HG02623 (cell line): ENCODE measurements around the gene COA7.
"Not testable (repeated sequence)": the region's sequence is repeated elsewhere in the genome, so short reads cannot be mapped to it uniquely, and the experiment has no call there.

Experiments used
- ATAC-seq: cut with Tn5 transposase; IDR thresholded peaks from one replicate; pipeline ENCODE4 v1.9.1; 2021; ENCODE audit warnings: moderate library complexity; ENCODE audit not compliant: unreplicated experiment

Gene COA7

DNA sequence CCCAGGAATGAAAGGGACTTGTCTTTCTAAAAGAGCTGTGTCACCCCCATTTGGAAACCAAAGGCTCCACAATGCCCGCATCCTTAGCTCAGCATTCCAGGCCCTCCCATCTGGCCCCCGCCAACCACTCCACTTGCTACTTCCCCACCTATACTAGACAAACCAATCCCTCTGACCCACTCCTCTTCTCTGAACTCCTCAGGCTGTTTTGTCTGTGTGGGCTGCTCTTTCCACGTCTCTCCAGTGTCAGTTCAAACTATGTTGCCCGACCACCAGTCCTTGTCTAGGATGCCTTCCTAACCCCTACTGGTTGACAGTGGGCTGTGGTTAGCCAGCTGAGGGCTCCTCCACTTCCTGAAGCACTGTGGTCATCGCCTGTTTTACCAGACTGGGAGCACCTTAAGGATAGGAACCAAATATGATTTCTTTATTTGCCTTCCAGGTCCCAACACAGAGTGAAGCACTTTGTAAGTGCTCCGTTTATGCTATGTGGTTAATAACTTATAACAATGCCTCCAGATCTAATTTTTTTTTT is 8.1 kb upstream of the COA7 start:
- ATAC-seq: no peak

DNA sequence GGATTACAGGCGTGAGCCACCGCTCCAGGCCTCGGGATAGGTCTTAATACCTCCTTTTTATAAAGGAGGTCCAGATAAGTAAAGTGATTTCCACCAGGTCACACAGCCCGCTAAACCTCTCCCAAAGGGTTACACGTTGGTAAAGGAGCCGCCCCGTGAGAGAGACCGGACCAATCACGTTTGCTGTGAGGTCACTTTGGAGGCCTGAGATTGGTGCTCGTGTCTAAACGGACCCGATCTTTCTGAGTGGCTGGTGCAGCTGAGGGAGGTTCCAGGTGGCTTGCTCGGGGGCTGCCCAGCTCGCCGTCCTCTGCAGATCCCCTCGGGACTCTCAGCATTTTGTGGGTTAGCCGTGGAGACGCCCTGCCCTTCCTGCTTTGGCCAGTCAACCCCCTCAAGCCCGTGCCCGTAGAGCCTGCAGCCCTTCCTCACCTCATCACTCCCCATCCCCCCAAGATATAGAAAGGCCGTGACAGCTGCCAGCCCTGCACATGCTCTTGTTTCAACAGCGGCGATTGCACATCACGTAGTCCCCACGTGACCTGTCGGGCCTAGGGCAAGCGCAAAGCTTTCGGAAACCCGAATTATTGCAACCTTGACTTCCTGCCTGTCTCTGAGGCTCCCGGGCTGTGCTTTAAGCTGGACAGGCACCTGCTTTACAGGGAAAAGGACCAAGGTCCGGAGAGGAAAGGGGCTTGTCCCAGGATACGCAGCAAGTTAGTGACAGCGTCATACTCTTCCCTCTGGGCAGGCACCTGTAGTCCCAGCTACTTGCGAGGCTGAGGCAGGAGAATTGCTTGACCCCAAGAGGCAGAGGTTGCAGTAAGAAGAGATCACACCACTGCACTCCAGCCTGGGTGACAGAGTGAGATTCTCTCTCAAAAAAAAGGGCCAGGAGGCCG is 5.0 kb upstream of the COA7 start:
- peak; percentile 75 for ATAC-seq

DNA sequence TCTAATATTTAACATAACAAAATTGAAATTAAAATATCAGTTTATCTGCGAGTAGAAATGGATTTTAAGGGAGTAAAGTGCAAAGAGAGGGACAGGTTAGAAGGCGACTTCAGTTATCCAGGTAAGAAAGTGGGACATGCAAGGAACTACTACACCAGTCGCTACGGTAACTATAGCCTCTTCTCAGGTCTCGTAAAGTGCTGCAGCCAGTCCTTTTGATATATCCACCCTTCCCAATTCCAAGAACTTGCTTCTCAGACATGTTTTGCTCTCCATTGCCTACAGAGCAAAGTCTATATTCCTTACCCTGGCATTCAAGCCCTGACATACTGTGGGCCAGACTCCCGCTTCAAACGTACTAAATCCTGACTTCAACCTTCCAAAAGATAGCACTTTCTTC is 2.5 kb downstream of the COA7 start:
- no peak for ATAC-seq

DNA sequence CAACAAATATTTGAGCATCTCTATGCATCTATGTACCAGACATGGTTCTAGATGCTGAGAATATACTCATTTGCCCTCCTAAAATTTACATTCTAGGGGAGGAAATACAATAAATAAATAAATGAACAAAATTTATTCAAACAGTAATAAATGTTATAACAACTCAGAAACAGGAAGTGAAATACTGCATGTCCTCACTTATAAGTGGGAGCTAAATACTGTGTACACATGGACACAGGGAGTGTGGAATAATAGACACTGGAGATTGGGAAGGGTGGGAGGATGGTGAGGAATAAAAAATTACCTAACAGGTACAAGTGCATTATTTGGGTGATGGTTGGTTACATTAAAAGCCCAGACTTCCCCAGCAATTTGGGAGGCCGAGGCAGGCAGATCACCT is 4.3 kb downstream of the COA7 start:
- no peak for ATAC-seq

DNA sequence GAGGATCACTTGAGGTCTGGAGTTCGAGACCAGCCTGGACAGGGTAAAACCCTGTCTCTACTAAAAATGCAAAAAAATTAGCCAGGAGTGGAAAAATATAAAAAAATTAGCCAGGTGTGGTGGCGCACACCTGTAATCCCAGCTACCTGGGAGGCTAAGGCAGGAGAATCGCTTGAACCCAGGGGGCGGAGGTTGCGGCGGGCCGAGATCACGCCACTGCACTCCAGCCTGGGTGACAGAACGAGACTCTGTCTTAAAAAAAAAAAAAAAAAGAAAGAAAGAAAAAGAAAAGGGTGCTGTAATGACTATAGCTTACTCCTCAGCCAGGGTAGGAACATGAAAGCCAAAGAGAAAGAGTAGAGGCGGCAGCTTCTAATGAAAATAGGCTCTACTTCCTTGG is 4.8 kb downstream of the COA7 start:
- not testable (repeated sequence) for ATAC-seq

DNA sequence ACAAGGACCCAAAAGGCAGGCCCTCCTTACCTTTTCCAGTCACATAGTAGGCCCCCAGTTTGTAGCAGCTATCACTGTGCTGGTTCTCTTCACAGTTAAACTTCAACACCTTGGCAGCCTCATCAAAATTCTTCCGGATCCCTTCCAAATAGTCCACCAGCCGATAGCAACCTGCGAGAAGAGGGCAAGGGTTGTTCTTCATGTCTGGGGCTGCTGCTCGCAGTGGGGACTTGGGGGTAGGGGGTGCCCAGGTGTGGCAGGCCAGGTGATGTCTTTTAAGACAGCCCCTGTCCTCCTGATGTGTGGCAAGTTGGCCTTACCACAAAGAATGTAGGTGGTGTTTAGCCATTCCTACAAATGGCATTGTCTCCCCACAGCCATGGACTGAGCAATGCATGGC is 5.5 kb downstream of the COA7 start:
- ATAC-seq: no peak

DNA sequence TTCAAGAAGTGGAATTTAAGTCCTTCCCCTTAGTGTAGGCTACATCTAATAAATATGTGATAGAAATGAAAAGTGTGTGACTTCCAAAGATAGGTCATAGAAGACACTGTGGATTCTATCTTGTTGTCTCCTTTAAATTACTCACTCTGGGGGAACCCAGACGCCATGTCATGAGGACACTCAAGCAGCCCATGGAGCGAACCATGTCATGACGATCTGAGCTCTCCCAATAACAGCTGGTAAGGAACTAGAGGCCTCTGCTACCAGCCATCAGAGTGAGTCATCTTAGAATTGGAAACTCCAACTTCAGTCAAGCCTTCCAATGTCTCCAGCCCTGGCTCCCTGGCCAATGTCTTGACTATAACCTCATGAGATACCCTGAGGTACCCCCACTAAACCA is 6.3 kb downstream of the COA7 start:
- no peak for ATAC-seq

DNA sequence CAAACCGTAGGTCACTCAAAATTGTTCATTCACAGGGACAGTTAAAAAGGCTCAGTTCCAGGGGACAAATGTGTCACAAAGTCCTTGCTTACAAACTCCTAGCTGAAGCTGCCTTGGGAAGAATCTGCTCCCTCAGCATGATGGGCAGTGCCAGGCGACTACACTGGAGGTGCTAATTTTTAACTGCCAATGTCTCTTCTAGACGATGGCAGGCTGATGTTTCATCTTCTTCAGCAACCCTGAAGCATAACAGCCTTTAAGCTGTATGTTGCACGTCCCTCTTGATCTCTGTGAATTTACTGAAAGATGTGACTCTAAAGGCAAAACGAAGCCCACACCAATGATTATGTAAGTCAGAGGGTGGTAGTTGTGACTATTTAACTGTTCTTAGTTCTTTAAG is 11.3 kb downstream of the COA7 start:
- no peak for ATAC-seq

DNA sequence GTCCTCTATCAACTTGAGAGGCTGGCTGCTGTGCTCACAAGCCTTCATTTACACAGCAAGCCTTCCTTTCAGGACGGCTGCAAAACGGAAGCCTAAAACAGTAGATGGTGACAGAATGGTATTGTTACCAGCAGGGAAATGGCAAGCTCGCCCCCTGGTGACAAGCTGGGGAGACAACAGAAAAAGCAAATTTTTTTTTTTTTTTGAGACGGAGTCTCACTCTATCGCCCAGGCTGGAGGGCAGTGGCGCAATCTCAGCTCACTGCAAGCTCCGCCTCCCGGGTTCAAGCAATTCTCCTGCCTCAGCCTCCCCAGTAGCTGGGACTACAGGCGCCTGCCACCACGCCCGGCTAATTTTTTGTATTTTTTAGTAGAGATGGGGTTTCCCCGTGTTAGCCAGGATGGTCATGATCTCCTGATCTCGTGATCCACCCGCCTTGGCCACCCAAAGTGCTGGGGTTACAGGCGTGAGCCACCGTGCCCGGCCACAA is 11.8 kb downstream of the COA7 start:
- ATAC-seq: not testable (repeated sequence)

DNA sequence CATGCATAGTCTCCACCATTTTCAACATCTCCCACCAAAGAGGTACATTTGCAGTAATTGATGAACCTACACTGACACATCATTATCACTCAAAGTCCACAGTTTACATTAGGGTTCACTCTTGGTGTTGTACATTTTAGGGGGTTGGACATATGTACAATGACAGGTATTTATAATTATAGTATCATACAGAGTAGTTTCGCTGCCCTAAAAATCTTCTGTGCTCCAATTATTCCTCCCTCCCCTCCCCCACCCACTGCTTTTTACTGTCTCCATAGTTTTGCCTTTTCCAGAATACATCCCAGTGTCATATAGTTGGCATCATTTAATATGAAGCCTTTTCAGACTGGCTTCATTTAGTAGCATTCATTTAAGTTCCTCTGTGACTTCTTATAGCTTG is 13.6 kb downstream of the COA7 start:
- ATAC-seq: no peak

DNA sequence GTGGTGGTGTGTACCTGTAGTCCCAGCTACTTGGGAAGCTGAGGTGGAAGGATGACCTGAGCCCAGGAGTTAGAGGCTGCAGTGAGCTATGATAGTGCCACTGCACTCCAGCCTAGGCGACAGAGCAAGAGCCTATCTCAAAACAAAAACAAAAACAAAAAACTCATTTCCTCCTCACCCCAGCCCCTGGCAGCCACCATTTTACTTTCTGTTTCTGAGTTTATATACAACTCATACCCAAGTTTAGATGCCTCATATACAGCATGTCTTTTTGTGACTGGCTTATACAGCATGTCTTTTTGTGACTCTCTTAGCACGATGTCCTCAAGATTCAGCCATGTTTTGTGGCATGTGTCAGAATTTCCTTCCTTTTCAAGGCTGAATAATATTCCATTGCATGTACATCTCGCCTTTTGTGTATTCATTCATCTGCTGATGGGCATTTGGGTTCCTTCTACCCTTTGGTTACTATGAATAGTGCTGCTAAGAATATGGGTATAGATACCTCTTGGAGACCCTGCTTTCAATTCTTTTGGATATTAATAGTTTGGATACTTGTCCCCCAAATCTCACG is 14.7 kb downstream of the COA7 start:
- no peak for ATAC-seq

DNA sequence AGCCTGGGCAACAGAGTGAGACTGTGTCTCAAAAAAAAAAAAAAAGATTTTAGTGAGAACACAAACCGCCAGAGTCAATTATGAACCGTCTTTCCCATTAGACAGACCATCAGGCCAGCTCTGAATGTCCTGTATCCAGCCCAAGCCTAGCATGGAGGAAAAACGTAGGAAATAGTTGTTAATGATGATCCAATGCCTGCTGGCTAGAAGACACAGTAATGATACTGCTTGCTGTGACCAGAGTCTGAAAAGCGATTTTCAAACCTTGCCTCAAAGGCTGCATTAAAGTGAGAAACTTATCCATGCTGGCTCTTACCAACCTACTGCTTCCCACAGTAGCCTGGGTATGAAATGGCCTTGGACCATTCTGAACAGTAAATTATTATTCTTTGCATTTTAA is 17.0 kb downstream of the COA7 start:
- no peak for ATAC-seq

DNA sequence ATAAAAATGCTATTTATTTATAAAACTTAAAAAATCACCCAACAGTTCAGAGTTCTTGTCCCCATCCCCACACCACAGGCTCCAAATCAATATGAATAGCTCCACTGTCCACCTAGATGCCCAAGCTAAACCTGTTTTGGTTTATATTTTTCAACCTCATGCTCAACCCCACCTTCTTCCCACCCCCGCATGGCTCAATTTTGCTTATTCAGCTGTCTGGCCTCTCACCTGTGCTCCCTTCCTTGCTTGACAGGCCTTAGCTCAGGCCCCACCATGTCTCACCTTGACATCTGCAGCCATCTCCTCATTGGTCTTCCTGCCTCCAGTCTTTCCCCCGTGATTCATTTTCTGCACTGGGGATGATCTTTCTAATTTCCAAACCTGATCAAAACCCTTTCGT is 17.8 kb downstream of the COA7 start:
- no peak for ATAC-seq

DNA sequence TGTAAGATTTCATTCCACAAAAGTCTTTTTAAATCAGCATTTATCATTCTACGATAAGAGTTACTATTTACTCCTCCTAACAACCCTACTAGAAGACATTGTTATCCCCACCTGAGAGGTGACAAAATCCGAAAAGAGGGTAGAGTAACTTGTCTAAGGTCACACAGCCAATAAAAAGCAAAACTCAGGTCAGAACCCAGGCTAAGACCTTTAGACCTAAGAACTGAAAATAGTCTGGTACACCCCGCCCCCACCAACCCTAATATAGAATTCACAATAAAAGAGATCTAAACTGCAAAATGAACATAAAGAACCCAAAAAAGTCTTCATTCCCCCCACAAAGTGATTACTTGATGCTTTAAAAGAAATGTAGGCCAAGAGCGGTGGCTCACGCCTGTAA is 18.6 kb downstream of the COA7 start:
- ATAC-seq: no peak

DNA sequence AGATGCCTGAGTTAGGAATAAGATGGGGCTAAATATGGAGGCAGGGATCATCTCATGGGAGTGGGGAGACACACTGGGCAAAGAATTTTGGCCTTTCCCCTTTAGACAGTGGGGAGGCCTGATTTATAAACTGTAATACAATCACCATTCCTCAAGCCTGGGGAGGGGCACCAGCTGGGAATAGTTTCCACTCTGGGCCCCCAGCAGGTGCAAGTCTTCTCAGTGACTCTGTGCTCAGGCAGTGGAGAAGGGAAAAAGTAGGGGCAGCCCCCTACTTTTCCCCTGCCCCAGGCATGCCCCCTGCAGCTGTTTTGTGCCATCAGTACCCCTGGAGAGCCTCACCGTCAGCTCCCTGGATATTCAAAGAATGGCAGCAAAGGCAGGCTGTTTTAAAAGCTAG is 19.1 kb downstream of the COA7 start:
- no peak for ATAC-seq

DNA sequence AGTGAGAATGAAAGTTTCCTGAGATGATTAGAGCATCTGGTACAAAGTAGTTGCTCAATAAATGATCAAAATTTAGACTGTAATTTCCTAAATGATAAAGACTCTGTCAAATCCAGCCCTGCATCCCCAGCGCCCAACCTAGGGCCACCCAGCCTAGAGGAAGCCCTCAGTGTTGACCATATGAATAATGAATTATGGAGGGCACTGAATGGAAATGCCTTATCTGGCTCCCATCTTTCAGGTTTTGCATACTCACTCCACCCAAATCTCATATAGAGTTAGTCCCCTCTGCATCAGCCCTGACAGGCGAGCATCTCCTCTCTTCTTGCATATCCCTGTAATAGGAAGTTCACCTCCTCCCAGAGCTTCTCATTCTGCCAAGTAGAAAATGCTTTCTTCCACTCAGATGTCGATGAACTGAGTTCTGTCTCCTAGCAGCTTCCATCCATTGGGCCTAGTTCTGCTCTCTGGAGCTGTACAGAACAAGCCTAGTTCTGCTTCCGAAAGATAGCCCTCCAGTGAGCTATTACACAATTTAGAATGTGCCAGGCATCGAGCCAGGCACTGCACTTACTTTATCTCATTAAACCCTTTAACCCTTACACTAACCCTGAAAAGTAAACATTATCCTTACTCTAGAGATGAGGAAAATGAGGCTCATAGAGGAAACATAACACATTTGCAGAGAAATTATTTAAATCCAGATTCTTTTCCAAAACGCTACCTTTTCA is 20.9 kb downstream of the COA7 start:
- no peak for ATAC-seq

DNA sequence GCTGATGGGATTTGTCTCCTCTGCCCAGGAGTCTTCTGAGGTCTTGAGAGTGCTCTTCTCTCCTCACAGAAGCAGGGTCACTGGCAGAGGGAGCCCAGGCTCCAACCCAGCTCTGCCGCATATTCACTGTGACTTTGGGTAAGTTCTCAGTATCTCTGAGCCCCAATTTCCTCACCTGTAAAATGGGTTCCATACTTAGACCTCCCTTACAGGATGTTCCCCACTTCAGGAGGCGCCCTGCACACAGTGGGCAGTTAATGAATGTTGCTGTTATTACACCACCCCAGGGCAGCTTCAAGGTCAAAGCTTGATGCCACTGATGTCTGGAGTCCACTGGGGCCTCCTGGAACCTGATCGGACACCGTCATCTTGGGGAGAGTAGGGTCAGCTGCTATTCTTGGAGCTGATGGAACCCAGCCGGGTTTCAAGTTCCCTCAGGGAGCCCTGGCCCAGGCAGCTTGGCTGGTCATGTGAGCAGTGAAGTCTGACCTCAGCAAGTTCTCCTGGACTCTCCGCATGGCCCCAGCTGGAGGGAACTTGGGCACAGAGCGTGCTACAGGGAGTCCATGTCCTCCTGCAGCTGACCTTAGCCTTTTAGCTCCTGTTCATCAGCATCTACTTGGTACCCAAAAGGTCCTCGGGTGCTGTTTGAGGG is 21.8 kb downstream of the COA7 start:
- ATAC-seq: no peak

DNA sequence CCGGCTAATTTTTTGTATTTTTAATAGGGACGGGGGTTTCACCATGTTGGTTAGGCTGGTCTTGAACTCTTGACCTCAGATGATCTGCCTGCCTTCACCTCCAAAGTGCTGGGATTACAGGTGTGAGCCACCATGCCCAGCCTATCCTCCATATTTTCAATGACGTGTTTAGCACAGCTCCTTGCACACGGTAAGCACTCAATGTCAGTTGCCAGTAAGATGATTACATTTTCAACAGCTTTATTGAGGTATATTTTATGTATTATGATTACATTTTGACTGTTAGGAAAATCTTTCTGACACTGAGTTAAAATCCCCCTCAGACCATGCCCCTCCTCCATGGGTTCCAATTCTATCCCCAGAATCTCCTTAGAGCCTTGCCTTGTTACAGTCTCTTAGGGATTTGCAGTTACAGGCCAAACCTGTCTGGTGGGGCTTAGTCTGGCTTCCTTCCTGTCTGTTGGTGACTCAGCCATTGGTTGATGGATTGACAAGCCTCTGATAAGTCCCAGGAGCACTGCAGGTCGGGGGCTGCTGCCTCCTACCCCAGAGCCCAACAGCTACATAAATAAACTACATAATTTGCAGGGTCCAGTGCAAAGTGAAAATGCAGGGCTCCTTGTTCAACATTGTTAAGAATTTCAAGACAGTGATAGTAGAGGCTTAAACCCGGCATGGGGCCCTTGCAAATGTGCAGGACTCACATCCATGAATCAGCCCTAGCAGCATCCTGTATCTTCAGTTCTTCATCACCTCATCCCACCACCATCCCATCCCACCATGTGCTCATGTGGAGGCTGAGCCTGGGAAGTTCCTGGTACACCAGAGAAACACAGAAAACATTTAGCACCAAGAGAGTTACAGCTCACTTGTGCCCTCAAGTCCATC is 23.4 kb downstream of the COA7 start:
- no peak for ATAC-seq

DNA sequence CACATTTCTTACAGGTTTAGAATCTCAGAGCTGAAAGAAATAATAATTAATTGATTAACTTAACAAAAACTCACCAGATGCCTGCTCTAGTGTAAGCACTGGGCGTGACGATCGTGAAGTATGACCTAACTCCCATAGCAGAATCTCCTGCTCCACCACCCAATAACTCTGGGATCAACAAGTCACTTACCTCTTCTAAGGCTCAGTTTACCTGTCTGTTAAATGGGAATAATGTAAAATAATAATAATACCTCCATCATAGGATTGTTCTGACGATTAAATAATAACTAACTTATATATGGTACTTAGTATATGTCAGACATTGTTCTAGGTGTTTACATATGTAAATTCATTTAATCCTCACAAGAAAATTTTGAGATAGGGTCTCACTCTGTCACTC is 24.6 kb downstream of the COA7 start:
- no peak for ATAC-seq

DNA sequence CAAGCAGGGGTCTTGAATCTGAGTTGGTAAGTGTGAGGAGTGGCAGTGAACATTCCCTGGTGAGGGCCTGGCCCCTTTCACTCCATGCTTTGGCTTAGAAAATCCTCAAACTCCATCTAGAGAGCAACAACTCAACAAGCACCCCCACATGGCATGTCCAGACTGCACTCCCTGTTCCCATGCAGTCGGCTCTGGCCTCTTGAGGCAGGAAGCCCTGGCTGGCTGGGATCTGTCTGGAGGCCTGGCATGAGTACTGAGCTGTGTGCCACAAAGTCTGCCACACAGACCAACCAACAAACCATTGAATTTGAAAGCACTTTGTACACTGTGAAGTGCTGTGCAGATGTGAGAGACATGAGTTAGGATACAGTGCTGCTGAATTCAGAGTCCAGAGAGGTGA is 25.2 kb downstream of the COA7 start:
- no peak for ATAC-seq
